ENCODE data around the gene DNPH1. TPM values are rescaled to one million over a fixed set of nuclear protein-coding genes. Genes with fewer than 3 reads are reported as not detected.
A peak's percentile ranks its signal among the peaks of the same experiment; 100 is the strongest.

DNPH1 gene
- total and polyA plus RNA-seq, 9 of the 15 experiments (the other 6 are each of a cell fraction or from before 2014, with no cell fraction given) = 7.3 to 300 (median 68.7) TPM

DNA sequence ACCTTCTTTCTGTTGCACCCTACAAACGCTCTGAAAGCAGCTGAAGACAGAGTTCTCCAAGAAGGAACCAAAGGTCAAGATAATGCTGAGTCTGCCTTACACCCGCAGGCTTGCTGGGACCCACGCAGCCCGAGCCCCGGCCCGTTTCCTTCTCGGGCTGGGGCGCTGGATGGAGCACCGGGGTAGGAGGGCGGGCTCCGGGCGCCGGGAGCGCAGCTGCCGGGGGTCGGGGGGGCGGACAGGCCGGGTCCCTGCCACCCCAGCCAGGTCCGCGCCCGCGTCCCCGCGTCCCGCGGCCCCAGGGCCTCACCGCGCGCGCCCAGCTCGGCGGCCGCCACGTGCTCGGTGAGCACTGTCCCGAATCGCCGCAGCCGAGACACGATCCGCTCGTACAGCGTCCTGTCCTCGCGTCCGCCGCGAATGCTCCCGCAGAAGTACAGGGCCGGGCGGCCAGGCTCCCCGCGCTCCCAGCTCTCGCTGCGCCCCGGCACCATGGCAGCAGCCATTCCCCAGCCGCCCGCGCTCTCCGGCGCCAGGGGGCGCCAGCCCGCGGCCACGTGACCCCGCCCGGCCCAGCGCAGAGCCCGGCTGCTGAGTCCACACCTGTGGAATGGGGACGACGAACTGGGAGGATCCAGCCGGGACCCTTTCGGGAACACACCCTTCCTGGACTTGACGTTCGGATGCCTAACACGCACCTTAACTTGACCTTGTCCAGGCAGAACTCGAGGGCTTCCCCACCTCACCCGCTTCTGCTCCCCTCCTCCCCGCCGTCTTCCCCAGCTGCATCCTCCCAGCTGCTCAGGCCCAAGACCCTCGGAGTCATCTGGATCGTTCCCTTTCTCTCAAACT is at the start of gene DNPH1 (continued):
- TF ChIP-seq HDAC8 (tag; IDR thresholded peaks at IDR 0.05) (peak; percentile 74; the same call in 1 of the 2 replicates), FOXP1 (CRISPR knock-in tag; IDR thresholded peaks at IDR 0.05) (peak; percentile 93), GTF2A2 (tag; IDR thresholded peaks at IDR 0.05) (0 out of 2 replicates have a peak, but pooled peaks have one; percentile 53), SMARCA4 (IDR thresholded peaks at IDR 0.05) (no peak), KDM5B (IDR thresholded peaks at IDR 0.05; ENCODE audit: insufficient replicate concordance, low read depth, low read length) (peak; percentile 81), ZC3H8 (IDR thresholded peaks at IDR 0.05) (no peak), NFATC3 (IDR thresholded peaks at IDR 0.05) (no peak), TCF3 (CRISPR knock-in tag; IDR thresholded peaks at IDR 0.05) (peak; percentile 50; the same call in 1 of the 2 replicates), SIX5 (IDR thresholded peaks at IDR 0.05; ENCODE audit: borderline replicate concordance in 1 of 2, insufficient read depth in 1 of 2, low read depth in 1 of 2, low read length in 2 of 2) (no peak), JUND (IDR thresholded peaks at IDR 0.05; ENCODE audit: borderline replicate concordance, low read depth, low read length) (peak; percentile 65), JUND (tag; IDR thresholded peaks at IDR 0.05; ENCODE audit: borderline replicate concordance, low read depth, low read length) (no peak; the same call in 2 of the 3 replicates), HNRNPL (IDR thresholded peaks at IDR 0.05; ENCODE audit: low read depth, low read length) (peak; percentile 81), ZNF584 (CRISPR knock-in tag; IDR thresholded peaks at IDR 0.05; ENCODE audit: low read depth) (0 out of 2 replicates have a peak, but pooled peaks have one; percentile 46), BRCA1 (IDR thresholded peaks at IDR 0.05) (no peak), BRCA1 (CRISPR knock-in tag; IDR thresholded peaks at IDR 0.05) (peak; percentile 90; the same call in 1 of the 2 replicates)
- TF ChIP-seq, protein P1, sequence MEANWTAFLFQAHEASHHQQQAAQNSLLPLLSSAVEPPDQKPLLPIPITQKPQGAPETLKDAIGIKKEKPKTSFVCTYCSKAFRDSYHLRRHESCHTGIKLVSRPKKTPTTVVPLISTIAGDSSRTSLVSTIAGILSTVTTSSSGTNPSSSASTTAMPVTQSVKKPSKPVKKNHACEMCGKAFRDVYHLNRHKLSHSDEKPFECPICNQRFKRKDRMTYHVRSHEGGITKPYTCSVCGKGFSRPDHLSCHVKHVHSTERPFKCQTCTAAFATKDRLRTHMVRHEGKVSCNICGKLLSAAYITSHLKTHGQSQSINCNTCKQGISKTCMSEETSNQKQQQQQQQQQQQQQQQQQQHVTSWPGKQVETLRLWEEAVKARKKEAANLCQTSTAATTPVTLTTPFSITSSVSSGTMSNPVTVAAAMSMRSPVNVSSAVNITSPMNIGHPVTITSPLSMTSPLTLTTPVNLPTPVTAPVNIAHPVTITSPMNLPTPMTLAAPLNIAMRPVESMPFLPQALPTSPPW (CRISPR knock-in tag; IDR thresholded peaks at IDR 0.05) = peak; percentile 62; the same call in 1 of the 2 replicates
- TF ChIP-seq, protein P2, sequence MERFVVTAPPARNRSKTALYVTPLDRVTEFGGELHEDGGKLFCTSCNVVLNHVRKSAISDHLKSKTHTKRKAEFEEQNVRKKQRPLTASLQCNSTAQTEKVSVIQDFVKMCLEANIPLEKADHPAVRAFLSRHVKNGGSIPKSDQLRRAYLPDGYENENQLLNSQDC (CRISPR knock-in tag; IDR thresholded peaks at IDR 0.05) = peak; percentile 49; the same call in 1 of the 2 replicates
- TF ChIP-seq, protein P3, sequence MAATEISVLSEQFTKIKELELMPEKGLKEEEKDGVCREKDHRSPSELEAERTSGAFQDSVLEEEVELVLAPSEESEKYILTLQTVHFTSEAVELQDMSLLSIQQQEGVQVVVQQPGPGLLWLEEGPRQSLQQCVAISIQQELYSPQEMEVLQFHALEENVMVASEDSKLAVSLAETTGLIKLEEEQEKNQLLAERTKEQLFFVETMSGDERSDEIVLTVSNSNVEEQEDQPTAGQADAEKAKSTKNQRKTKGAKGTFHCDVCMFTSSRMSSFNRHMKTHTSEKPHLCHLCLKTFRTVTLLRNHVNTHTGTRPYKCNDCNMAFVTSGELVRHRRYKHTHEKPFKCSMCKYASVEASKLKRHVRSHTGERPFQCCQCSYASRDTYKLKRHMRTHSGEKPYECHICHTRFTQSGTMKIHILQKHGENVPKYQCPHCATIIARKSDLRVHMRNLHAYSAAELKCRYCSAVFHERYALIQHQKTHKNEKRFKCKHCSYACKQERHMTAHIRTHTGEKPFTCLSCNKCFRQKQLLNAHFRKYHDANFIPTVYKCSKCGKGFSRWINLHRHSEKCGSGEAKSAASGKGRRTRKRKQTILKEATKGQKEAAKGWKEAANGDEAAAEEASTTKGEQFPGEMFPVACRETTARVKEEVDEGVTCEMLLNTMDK (IDR thresholded peaks at IDR 0.05; ENCODE audit: borderline replicate concordance, insufficient read depth, low read depth, low read length, poor library complexity, severe bottlenecking) = peak; percentile 100
- TF ChIP-seq, protein P4, sequence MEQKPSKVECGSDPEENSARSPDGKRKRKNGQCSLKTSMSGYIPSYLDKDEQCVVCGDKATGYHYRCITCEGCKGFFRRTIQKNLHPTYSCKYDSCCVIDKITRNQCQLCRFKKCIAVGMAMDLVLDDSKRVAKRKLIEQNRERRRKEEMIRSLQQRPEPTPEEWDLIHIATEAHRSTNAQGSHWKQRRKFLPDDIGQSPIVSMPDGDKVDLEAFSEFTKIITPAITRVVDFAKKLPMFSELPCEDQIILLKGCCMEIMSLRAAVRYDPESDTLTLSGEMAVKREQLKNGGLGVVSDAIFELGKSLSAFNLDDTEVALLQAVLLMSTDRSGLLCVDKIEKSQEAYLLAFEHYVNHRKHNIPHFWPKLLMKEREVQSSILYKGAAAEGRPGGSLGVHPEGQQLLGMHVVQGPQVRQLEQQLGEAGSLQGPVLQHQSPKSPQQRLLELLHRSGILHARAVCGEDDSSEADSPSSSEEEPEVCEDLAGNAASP (IDR thresholded peaks at IDR 0.05) = no peak
- TF ChIP-seq, protein P5, sequence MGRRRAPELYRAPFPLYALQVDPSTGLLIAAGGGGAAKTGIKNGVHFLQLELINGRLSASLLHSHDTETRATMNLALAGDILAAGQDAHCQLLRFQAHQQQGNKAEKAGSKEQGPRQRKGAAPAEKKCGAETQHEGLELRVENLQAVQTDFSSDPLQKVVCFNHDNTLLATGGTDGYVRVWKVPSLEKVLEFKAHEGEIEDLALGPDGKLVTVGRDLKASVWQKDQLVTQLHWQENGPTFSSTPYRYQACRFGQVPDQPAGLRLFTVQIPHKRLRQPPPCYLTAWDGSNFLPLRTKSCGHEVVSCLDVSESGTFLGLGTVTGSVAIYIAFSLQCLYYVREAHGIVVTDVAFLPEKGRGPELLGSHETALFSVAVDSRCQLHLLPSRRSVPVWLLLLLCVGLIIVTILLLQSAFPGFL (CRISPR knock-in tag; IDR thresholded peaks at IDR 0.05) = peak; percentile 84; the same call in 1 of the 2 replicates
